ENCODE data around the gene MKX.

GRCh38 chr10:27624941-27625340, 120.7 kb downstream of the MKX start:
- no peak for TF ChIP-seq POLR2A (IDR thresholded peaks at IDR 0.05)
- no peak for TF ChIP-seq POLR2AphosphoS5 (IDR thresholded peaks at IDR 0.05)

Measured in breast epithelium (tissue), 3 donors.